Trophoblast cell (in vitro differentiated cells and primary cell): ENCODE results near the gene SLC36A2.

Experiments
- DNase-seq, 2 donors: peaks; one replicate each; pipeline ENCODE4 v3.0.0-alpha.2; 2016
- H2AFZ ChIP-seq: 2 replicates; pipeline ENCODE4 v1.6.1; 2013; ENCODE audit warnings: low read length, moderate library complexity, mild to moderate bottlenecking; ENCODE audit not compliant: insufficient read depth, poor library complexity
- H2AK5ac ChIP-seq: 2 replicates; pipeline ENCODE4 v1.6.1; 2013; ENCODE audit warnings: mild to moderate bottlenecking, low read length
- H2BK120ac ChIP-seq: 2 replicates; pipeline ENCODE4 v1.6.1; 2013; ENCODE audit warnings: low read length, mild to moderate bottlenecking, moderate library complexity; ENCODE audit not compliant: insufficient read depth, poor library complexity
- H2BK12ac ChIP-seq: 2 replicates; pipeline ENCODE4 v1.6.1; 2013; ENCODE audit warnings: mild to moderate bottlenecking, low read length, moderate library complexity
- H2BK5ac ChIP-seq: 2 replicates; pipeline ENCODE4 v1.6.1; 2013; ENCODE audit warnings: low read length, low read depth, moderate library complexity, mild to moderate bottlenecking; ENCODE audit not compliant: poor library complexity
- H3K14ac ChIP-seq: 2 replicates; pipeline ENCODE4 v1.6.1; 2013; ENCODE audit warnings: mild to moderate bottlenecking, low read length
- H3K18ac ChIP-seq: 2 replicates; pipeline ENCODE4 v1.6.1; 2013; ENCODE audit warnings: mild to moderate bottlenecking, low read length
- H3K23ac ChIP-seq: 2 replicates; pipeline ENCODE4 v1.6.1; 2013; ENCODE audit warnings: low read length
- H3K27ac ChIP-seq: 2 replicates; pipeline ENCODE4 v1.5.1; 2013; ENCODE audit warnings: low read depth, mild to moderate bottlenecking, inconsistent platforms, low read length, moderate library complexity
- H3K27me3 ChIP-seq: 2 replicates; pipeline ENCODE4 v1.6.1; 2013; ENCODE audit warnings: inconsistent platforms, mild to moderate bottlenecking, low read length, moderate library complexity; ENCODE audit not compliant: insufficient read depth
- H3K36me3 ChIP-seq, 2 experiments: 1 replicate in 1 of 2; 2 replicates in 1 of 2; pipeline ENCODE4 v1.6.1; 2013; ENCODE audit warnings: low read length in 2 of 2, mild to moderate bottlenecking in 2 of 2, moderate library complexity in 1 of 2; ENCODE audit not compliant: insufficient read depth in 2 of 2, control insufficient read depth in 1 of 2
- H3K4ac ChIP-seq: 2 replicates; pipeline ENCODE4 v1.6.1; 2013; ENCODE audit warnings: low read depth, mild to moderate bottlenecking, low read length, moderate library complexity
- H3K4me1 ChIP-seq, 2 experiments: 1 replicate in 1 of 2; 2 replicates in 1 of 2; pipeline ENCODE4 v1.6.1; 2013; ENCODE audit warnings: low read length in 2 of 2, mild to moderate bottlenecking in 2 of 2, moderate library complexity in 1 of 2; ENCODE audit not compliant: insufficient read depth in 2 of 2, control insufficient read depth in 1 of 2
- H3K4me2 ChIP-seq: 2 replicates; pipeline ENCODE4 v1.6.1; 2013; ENCODE audit warnings: inconsistent platforms, mild to moderate bottlenecking, low read length, moderate library complexity
- H3K4me3 ChIP-seq: 2 replicates; pipeline ENCODE4 v1.5.1; 2013; ENCODE audit warnings: mild to moderate bottlenecking, low read depth, low read length, inconsistent platforms
- H3K79me1 ChIP-seq: one replicate; pipeline ENCODE4 v1.6.1; 2013; ENCODE audit warnings: low read length
- H3K79me2 ChIP-seq: 2 replicates; pipeline ENCODE4 v1.6.1; 2013; ENCODE audit warnings: low read length, mild to moderate bottlenecking; ENCODE audit not compliant: control insufficient read depth, insufficient read depth, poor library complexity
- H3K9ac ChIP-seq: 2 replicates; pipeline ENCODE4 v1.6.1; 2013; ENCODE audit warnings: mild to moderate bottlenecking, low read length
- H3K9me3 ChIP-seq: 2 replicates; pipeline ENCODE4 v1.6.1; 2013; ENCODE audit warnings: low read depth, mild to moderate bottlenecking, control low read depth, inconsistent platforms, low read length; ENCODE audit not compliant: insufficient read depth
- H4K12ac ChIP-seq: 2 replicates; pipeline ENCODE4 v1.6.1; 2013; ENCODE audit warnings: low read depth, mild to moderate bottlenecking, low read length, moderate library complexity
- H4K8ac ChIP-seq: 2 replicates; pipeline ENCODE4 v1.6.1; 2013; ENCODE audit warnings: low read depth, mild to moderate bottlenecking, low read length, moderate library complexity
- H4K91ac ChIP-seq: one replicate; pipeline ENCODE4 v1.6.1; 2013; ENCODE audit warnings: low read depth, mild to moderate bottlenecking, low read length, moderate library complexity
- WGBS: extraction: QIAGEN DNeasy Blood & Tissue Kit; methylation state at CpG from one replicate; pipeline ENCODE4 v1.1.7; 2013; ENCODE audit warnings: missing lambda C conversion rate; ENCODE audit not compliant: insufficient read length, insufficient coverage; ENCODE audit errors: extremely low coverage; 5-methylcytosine and 5-hydroxymethylcytosine counted together

SLC36A2 gene

DNA sequence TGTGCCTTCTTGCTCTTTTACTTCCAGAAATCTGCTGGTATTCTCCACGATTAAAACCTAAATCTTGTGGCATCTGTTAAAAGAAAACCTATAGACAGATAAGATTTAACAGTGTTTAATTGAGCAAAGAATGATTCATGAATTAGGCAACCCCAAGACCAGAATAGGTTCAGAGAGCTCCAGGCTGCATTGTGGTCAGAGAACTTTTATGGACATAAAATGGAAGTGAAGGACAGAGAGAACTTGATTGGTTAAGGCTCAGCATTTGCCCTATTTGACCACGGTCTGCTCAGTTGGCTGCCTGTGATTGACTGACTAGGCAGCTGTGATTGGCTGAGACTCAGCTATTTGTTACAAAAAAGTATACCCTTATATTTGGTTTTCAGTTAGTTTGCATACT, 10.4 kb upstream of the SLC36A2 start:
- Histone ChIP-seq H4K91ac (no peak overlapping the region), H3K4ac (no peak overlapping the region), H3K9ac (no peak overlapping the region), H3K27ac (no peak overlapping the region), H2BK12ac (no peak overlapping the region), H2BK5ac (no peak overlapping the region), H2AFZ (no peak overlapping the region), H2AK5ac (no peak overlapping the region), H3K23ac (no peak overlapping the region), H3K36me3 (peaks cover 0 to 1% of the 10 kb centered on the region in 2 experiments), H2BK120ac (no peak overlapping the region), H3K14ac (no peak overlapping the region), H3K79me2 (no peaks in the 10 kb centered on the region), H4K8ac (no peak overlapping the region), H3K4me2 (no peak overlapping the region), H4K12ac (no peak overlapping the region), H3K4me3 (no peak overlapping the region), H3K27me3 (no peaks in the 10 kb centered on the region), H3K9me3 (no peaks in the 10 kb centered on the region), H3K4me1 (no peaks in the 10 kb centered on the region), H3K18ac (no peak overlapping the region), H3K79me1 (no peaks in the 10 kb centered on the region)
- no CpG with 5 or more reads among the region's 2 CpGs for WGBS
- no peak for DNase-seq

DNA sequence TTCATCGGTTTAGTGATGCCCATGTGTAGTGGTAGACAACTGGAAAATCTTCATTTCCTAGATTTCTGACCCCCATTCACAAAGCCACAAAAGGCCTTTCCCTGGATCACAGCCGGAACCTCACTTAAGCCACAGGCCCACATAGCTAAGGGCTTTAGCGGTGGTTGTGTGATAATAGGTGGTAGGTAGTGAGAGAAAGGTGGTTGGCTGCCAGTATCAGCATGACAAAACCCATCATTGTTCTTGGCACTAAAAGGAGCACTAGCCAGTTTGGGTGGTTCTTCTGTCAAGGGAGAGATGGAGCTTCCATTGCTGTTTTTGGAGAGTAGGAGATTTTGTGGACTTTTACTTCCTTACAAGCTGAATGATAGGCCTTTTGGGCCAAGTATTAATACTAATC, 9.7 kb upstream of the SLC36A2 start:
- Histone ChIP-seq H4K91ac (no peak overlapping the region), H2BK120ac (no peak overlapping the region), H3K79me1 (no peaks in the 10 kb centered on the region), H3K4me3 (no peak overlapping the region), H3K9me3 (no peaks in the 10 kb centered on the region), H3K4me2 (no peak overlapping the region), H3K79me2 (no peaks in the 10 kb centered on the region), H3K4me1 (no peaks in the 10 kb centered on the region), H2AK5ac (no peak overlapping the region), H4K12ac (no peak overlapping the region), H3K27me3 (no peaks in the 10 kb centered on the region), H3K36me3 (peaks cover 0 to 1% of the 10 kb centered on the region in 2 experiments), H3K18ac (no peak overlapping the region), H3K9ac (no peak overlapping the region), H2BK12ac (no peak overlapping the region), H2AFZ (no peak overlapping the region), H3K14ac (no peak overlapping the region), H3K4ac (no peak overlapping the region), H3K27ac (no peak overlapping the region), H2BK5ac (no peak overlapping the region), H3K23ac (no peak overlapping the region), H4K8ac (no peak overlapping the region)
- DNase-seq: no peak
- no CpG with 5 or more reads among the region's 3 CpGs for WGBS

DNA sequence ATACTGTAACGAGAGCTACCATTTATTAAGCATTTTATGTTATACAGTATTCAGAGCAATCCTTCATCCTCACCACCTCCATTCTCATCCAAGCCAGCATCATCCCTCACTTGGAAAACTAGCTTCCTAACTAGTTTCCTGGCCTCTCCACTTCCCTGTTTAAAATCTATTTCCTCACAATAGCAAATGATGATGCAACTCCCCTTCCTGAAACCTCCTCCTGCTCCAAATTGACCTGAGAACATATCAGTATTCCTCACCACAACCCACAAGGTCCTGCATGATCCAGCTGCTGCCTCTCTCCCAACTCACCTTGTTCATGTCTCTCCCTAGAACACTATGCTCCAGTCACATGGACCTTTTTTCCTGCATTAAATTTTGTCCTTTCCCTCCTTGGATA, 4.3 kb upstream of the SLC36A2 start:
- Histone ChIP-seq H3K36me3 (peaks cover 0 to 1% of the 10 kb centered on the region in 2 experiments), H3K9me3 (no peaks in the 10 kb centered on the region), H3K4me1 (no peaks in the 10 kb centered on the region), H2BK12ac (no peak overlapping the region), H3K23ac (no peak overlapping the region), H3K18ac (no peak overlapping the region), H2AK5ac (no peak overlapping the region), H3K14ac (no peak overlapping the region), H3K79me1 (no peaks in the 10 kb centered on the region), H4K12ac (no peak overlapping the region), H2BK5ac (no peak overlapping the region), H3K4me2 (no peak overlapping the region), H3K27me3 (no peaks in the 10 kb centered on the region), H4K8ac (no peak overlapping the region), H2AFZ (no peak overlapping the region), H3K27ac (no peak overlapping the region), H3K79me2 (no peaks in the 10 kb centered on the region), H3K4me3 (no peak overlapping the region), H2BK120ac (no peak overlapping the region), H3K9ac (no peak overlapping the region), H3K4ac (no peak overlapping the region), H4K91ac (no peak overlapping the region)
- no peak for DNase-seq
- no CpG with 5 or more reads among the region's 1 CpG for WGBS

DNA sequence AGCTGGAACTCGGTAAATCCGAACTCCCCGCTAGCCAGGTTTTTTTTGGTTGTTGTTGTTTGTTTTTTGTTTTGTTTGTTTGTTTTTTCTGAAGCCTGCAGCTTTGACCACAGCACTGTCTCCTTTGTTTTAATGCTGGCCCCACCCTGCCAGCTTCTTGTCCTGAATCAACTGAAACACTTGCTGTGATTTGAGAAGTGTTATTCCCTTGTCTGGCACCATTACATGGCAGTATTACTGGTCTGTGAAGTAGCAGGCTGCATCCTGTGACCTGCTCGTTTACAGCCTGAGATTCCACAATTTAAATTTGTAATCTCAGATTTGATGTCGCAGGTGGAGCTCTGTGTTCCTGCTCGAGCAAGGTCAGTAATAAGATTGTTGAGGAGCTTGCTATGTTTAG, 1.4 kb upstream of the SLC36A2 start:
- Histone ChIP-seq H3K9ac (no peak overlapping the region), H4K12ac (no peak overlapping the region), H3K4ac (no peak overlapping the region), H2BK5ac (no peak overlapping the region), H3K23ac (no peak overlapping the region), H2AFZ (no peak overlapping the region), H3K79me2 (no peaks in the 10 kb centered on the region), H3K14ac (no peak overlapping the region), H3K4me1 (peaks cover 0 to 5% of the 10 kb centered on the region in 2 experiments), H3K4me2 (no peak overlapping the region), H4K8ac (no peak overlapping the region), H4K91ac (no peak overlapping the region), H2BK12ac (no peak overlapping the region), H3K9me3 (no peaks in the 10 kb centered on the region), H3K4me3 (no peak overlapping the region), H2AK5ac (no peak overlapping the region), H3K36me3 (no peaks in the 10 kb centered on the region), H2BK120ac (no peak overlapping the region), H3K27me3 (no peaks in the 10 kb centered on the region), H3K27ac (no peak overlapping the region), H3K18ac (no peak overlapping the region), H3K79me1 (no peaks in the 10 kb centered on the region)
- DNase-seq: no peak
- WGBS: no CpG with 5 or more reads among the region's 6 CpGs
